ENCODE measurements around the gene CATSPERZ. TPM values are rescaled to one million over a fixed set of nuclear protein-coding genes. Genes with fewer than 3 reads are reported as not detected.

Gene CATSPERZ
- total and polyA plus RNA-seq, 2 experiments from 2014 or later = not detected

GRCh38 chr11:64352995-64353714 lies 53.0 kb downstream of the CATSPERZ start:
- Histone ChIP-seq H3K36me3 (ENCODE audit: low read depth) (no peaks in the 10 kb centered on the region), H3K79me2 (ENCODE audit: insufficient read depth) (no peaks in the 10 kb centered on the region), H3K4me1 (ENCODE audit: insufficient read depth) (peaks cover 10% of the 10 kb centered on the region), H3K9me3 (ENCODE audit: low read depth) (no peaks in the 10 kb centered on the region), H3K27me3 (replicated peaks; ENCODE audit: insufficient read depth) (no peaks in the 10 kb centered on the region), H2AFZ (no peak overlapping the region), H3K27ac (no peak overlapping the region), H3K4me3 (no peak overlapping the region), H4K20me1 (ENCODE audit: insufficient read depth) (no peaks in the 10 kb centered on the region), H3K9ac (no peak overlapping the region), H3K9me2 (ENCODE audit: insufficient read depth) (no peaks in the 10 kb centered on the region), H3K4me2 (ENCODE audit: unreplicated experiment) (no peak overlapping the region), H3F3A (ENCODE audit: insufficient read depth) (peaks cover 4% of the 10 kb centered on the region; the same call in 1 of the 2 replicates)
- TF ChIP-seq EZH2phosphoT487 (IDR thresholded peaks at IDR 0.05; ENCODE audit: insufficient read depth, low read depth) = no peak
- TF ChIP-seq EZH2 (IDR thresholded peaks at IDR 0.05; ENCODE audit: insufficient read depth, poor library complexity, severe bottlenecking) = no peak
- no peak for DNase-seq
- WGBS, 2 experiments (ENCODE audit: low coverage in 1 of 2, low lambda C conversion rate in 2 of 2, missing lambda C conversion rate in 2 of 2) = 87 to 88% methylated on average over 30 to 34 of the region's 34 CpGs
- in situ Hi-C loops (cut with MboI) = no loop called here

- no peaks in the 10 kb centered on the region for H3K9me2 ChIP-seq (ENCODE audit: insufficient read depth)
- H3K4me1 ChIP-seq (ENCODE audit: insufficient read depth) = peaks cover 16% of the 10 kb centered on the region
- no peaks in the 10 kb centered on the region for H4K20me1 ChIP-seq (ENCODE audit: insufficient read depth)
- no peaks in the 10 kb centered on the region for H3K27me3 ChIP-seq (replicated peaks; ENCODE audit: insufficient read depth)
- no peak for DNase-seq
- peaks cover 4% of the 10 kb centered on the region; the same call in 1 of the 2 replicates for H3F3A ChIP-seq (ENCODE audit: insufficient read depth)
- no peak overlapping the region for H3K27ac ChIP-seq
- H3K36me3 ChIP-seq (ENCODE audit: low read depth) = no peaks in the 10 kb centered on the region
- H3K79me2 ChIP-seq (ENCODE audit: insufficient read depth) = no peaks in the 10 kb centered on the region
- whole genome bisulfite sequencing, 2 experiments (ENCODE audit: low coverage in 1 of 2, low lambda C conversion rate in 2 of 2, missing lambda C conversion rate in 2 of 2) = 77 to 80% methylated on average over 11 to 20 of the region's 20 CpGs
- H3K4me2 ChIP-seq (ENCODE audit: unreplicated experiment) = no peak overlapping the region
- H2AFZ ChIP-seq = no peak overlapping the region
- TF ChIP-seq EZH2 (IDR thresholded peaks at IDR 0.05; ENCODE audit: insufficient read depth, poor library complexity, severe bottlenecking) (no peak), EZH2phosphoT487 (IDR thresholded peaks at IDR 0.05; ENCODE audit: insufficient read depth, low read depth) (no peak)
- no peak overlapping the region for H3K9ac ChIP-seq
- no peak overlapping the region for H3K4me3 ChIP-seq
- no peaks in the 10 kb centered on the region for H3K9me3 ChIP-seq (ENCODE audit: low read depth)
- in situ Hi-C loops (cut with MboI) = no loop called here
Observed at GRCh38 chr11:64353715-64354506, 53.8 kb downstream of the CATSPERZ start.

Small RNA genes within 50 kb of the gene (microRNA-seq; reads per million reads assigned to microRNA genes)
- gene MIR7155 (ENCODE audit: borderline number of aligned reads) = not detected

Small RNA genes within 50 kb of the gene (small RNA-seq; reads per million reads assigned to genes)
- gene MIR7155 (ENCODE audit: low read depth, low replicate concordance) (not detected), gene RF00019 (ENCODE audit: low read depth, low replicate concordance) (not detected)

Other genes starting within 250 kb of the CATSPERZ start
- gene MACROD1, start 134.2 kb upstream of the CATSPERZ start, total RNA-seq (2014; rRNA removed; shearing (Covaris generic)) = 21.0 and 403 TPM in 2 replicates
- 18.6 and 21.2 TPM in 2 replicates for gene MACROD1, start 134.2 kb upstream of the CATSPERZ start, polyA plus RNA-seq (2016; fragmentation: Nextera tagmentation; extraction: Ambion mirVana)
- gene STIP1, start 114.2 kb upstream of the CATSPERZ start, total RNA-seq (2014; rRNA removed; shearing (Covaris generic)) = 115 and 123 TPM in 2 replicates
- 128 and 132 TPM in 2 replicates for gene STIP1, start 114.2 kb upstream of the CATSPERZ start, polyA plus RNA-seq (2016; fragmentation: Nextera tagmentation; extraction: Ambion mirVana)
- gene FERMT3, start 93.6 kb upstream of the CATSPERZ start, total RNA-seq (2014; rRNA removed; shearing (Covaris generic)) = 0.51 and 3.9 TPM in 2 replicates
- 1.5 and 2.5 TPM in 2 replicates for gene FERMT3, start 93.6 kb upstream of the CATSPERZ start, polyA plus RNA-seq (2016; fragmentation: Nextera tagmentation; extraction: Ambion mirVana)
- gene TRPT1, start 74.2 kb upstream of the CATSPERZ start, total RNA-seq (2014; rRNA removed; shearing (Covaris generic)) = 53.7 and 66.0 TPM in 2 replicates
- 50.7 and 54.7 TPM in 2 replicates for gene TRPT1, start 74.2 kb upstream of the CATSPERZ start, polyA plus RNA-seq (2016; fragmentation: Nextera tagmentation; extraction: Ambion mirVana)
- gene NUDT22, start 74.1 kb upstream of the CATSPERZ start, total RNA-seq (2014; rRNA removed; shearing (Covaris generic)) = 75.9 and 97.9 TPM in 2 replicates
- 74.5 and 78.9 TPM in 2 replicates for gene NUDT22, start 74.1 kb upstream of the CATSPERZ start, polyA plus RNA-seq (2016; fragmentation: Nextera tagmentation; extraction: Ambion mirVana)
- gene DNAJC4, start 69.8 kb upstream of the CATSPERZ start, total RNA-seq (2014; rRNA removed; shearing (Covaris generic)) = 2.7 and 11.0 TPM in 2 replicates
- 33.4 and 34.7 TPM in 2 replicates for gene DNAJC4, start 69.8 kb upstream of the CATSPERZ start, polyA plus RNA-seq (2016; fragmentation: Nextera tagmentation; extraction: Ambion mirVana)
- gene VEGFB, start 65.8 kb upstream of the CATSPERZ start, total RNA-seq (2014; rRNA removed; shearing (Covaris generic)) = 17.7 and 27.8 TPM in 2 replicates
- gene VEGFB, start 65.8 kb upstream of the CATSPERZ start, polyA plus RNA-seq (2016; fragmentation: Nextera tagmentation; extraction: Ambion mirVana) = 21.6 and 22.6 TPM in 2 replicates
- gene FKBP2, start 59.3 kb upstream of the CATSPERZ start, total RNA-seq (2014; rRNA removed; shearing (Covaris generic)) = 40.7 and 54.4 TPM in 2 replicates
- gene FKBP2, start 59.3 kb upstream of the CATSPERZ start, polyA plus RNA-seq (2016; fragmentation: Nextera tagmentation; extraction: Ambion mirVana) = 185 and 188 TPM in 2 replicates
- gene PPP1R14B, start 53.4 kb upstream of the CATSPERZ start, total RNA-seq (2014; rRNA removed; shearing (Covaris generic)) = 231 and 239 TPM in 2 replicates
- gene PPP1R14B, start 53.4 kb upstream of the CATSPERZ start, polyA plus RNA-seq (2016; fragmentation: Nextera tagmentation; extraction: Ambion mirVana) = 115 and 150 TPM in 2 replicates
- 32.7 and 41.7 TPM in 2 replicates for gene PLCB3, start 48.8 kb upstream of the CATSPERZ start, total RNA-seq (2014; rRNA removed; shearing (Covaris generic))
- 6.5 and 7.5 TPM in 2 replicates for gene PLCB3, start 48.8 kb upstream of the CATSPERZ start, polyA plus RNA-seq (2016; fragmentation: Nextera tagmentation; extraction: Ambion mirVana)
- gene BAD, start 15.7 kb upstream of the CATSPERZ start, total RNA-seq (2014; rRNA removed; shearing (Covaris generic)) = 94.8 and 170 TPM in 2 replicates
- 146 and 159 TPM in 2 replicates for gene BAD, start 15.7 kb upstream of the CATSPERZ start, polyA plus RNA-seq (2016; fragmentation: Nextera tagmentation; extraction: Ambion mirVana)
- 20.9 and 37.6 TPM in 2 replicates for gene GPR137, start 14.5 kb upstream of the CATSPERZ start, total RNA-seq (2014; rRNA removed; shearing (Covaris generic))
- 35.7 and 37.0 TPM in 2 replicates for gene GPR137, start 14.5 kb upstream of the CATSPERZ start, polyA plus RNA-seq (2016; fragmentation: Nextera tagmentation; extraction: Ambion mirVana)
- gene KCNK4, start 9.1 kb upstream of the CATSPERZ start, total RNA-seq (2014; rRNA removed; shearing (Covaris generic)) = not detected in 2 replicates
- 0.13 TPM in 1 of 2 replicates, not detected in the other for gene KCNK4, start 9.1 kb upstream of the CATSPERZ start, polyA plus RNA-seq (2016; fragmentation: Nextera tagmentation; extraction: Ambion mirVana)
- gene ESRRA, start 5.2 kb downstream of the CATSPERZ start, total RNA-seq (2014; rRNA removed; shearing (Covaris generic)) = 38.6 and 41.9 TPM in 2 replicates
- gene ESRRA, start 5.2 kb downstream of the CATSPERZ start, polyA plus RNA-seq (2016; fragmentation: Nextera tagmentation; extraction: Ambion mirVana) = 17.2 and 18.1 TPM in 2 replicates
- 161 and 183 TPM in 2 replicates for gene TRMT112, start 17.2 kb downstream of the CATSPERZ start, total RNA-seq (2014; rRNA removed; shearing (Covaris generic))
- gene TRMT112, start 17.2 kb downstream of the CATSPERZ start, polyA plus RNA-seq (2016; fragmentation: Nextera tagmentation; extraction: Ambion mirVana) = 269 and 282 TPM in 2 replicates
- gene PRDX5, start 17.8 kb downstream of the CATSPERZ start, total RNA-seq (2014; rRNA removed; shearing (Covaris generic)) = 243 and 260 TPM in 2 replicates
- 436 and 451 TPM in 2 replicates for gene PRDX5, start 17.8 kb downstream of the CATSPERZ start, polyA plus RNA-seq (2016; fragmentation: Nextera tagmentation; extraction: Ambion mirVana)
- 1.8 TPM in 2 replicates for gene CCDC88B, start 39.8 kb downstream of the CATSPERZ start, total RNA-seq (2014; rRNA removed; shearing (Covaris generic))
- gene CCDC88B, start 39.8 kb downstream of the CATSPERZ start, polyA plus RNA-seq (2016; fragmentation: Nextera tagmentation; extraction: Ambion mirVana) = 2.6 and 3.1 TPM in 2 replicates
- gene RPS6KA4, start 58.8 kb downstream of the CATSPERZ start, total RNA-seq (2014; rRNA removed; shearing (Covaris generic)) = 61.0 and 81.8 TPM in 2 replicates
- 12.2 and 13.6 TPM in 2 replicates for gene RPS6KA4, start 58.8 kb downstream of the CATSPERZ start, polyA plus RNA-seq (2016; fragmentation: Nextera tagmentation; extraction: Ambion mirVana)